ENCODE data around the gene WFDC8.

The WFDC8 gene

DNA sequence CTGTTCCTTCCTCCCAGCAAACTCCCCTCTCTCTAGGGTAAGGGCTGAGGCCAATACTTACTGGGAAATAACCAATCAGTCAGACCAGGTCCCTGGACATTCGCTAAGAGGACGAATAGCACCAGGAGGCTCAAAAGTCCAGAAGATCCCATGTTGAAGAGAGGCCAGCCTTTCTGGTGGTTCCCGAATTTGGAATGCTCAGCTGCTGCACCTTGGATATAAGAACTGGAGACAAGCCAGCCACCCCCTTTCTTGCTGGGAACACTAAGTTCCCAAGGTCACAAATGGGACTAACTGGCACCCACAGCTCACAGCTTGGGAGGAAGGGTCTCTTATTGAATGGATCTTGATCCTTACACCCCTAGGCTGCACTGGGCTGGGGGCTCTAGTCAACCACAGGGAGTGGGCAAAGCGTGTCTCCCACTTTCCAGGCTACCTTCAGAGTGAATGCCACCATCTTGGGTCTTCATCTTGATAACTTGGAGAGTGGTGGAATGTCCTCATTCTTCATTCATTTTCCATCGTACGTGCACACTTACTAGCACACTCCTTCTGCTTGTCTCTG, 31.8 kb downstream of the WFDC8 start, which contains the start of gene EPPIN:
Gene EPPIN, minus strand, starts transcription at position 196 of the 565 bp plus-strand sequence. Its CDS starts 44 bp downstream, at position 152.
- DNase-seq = no peak

DNA sequence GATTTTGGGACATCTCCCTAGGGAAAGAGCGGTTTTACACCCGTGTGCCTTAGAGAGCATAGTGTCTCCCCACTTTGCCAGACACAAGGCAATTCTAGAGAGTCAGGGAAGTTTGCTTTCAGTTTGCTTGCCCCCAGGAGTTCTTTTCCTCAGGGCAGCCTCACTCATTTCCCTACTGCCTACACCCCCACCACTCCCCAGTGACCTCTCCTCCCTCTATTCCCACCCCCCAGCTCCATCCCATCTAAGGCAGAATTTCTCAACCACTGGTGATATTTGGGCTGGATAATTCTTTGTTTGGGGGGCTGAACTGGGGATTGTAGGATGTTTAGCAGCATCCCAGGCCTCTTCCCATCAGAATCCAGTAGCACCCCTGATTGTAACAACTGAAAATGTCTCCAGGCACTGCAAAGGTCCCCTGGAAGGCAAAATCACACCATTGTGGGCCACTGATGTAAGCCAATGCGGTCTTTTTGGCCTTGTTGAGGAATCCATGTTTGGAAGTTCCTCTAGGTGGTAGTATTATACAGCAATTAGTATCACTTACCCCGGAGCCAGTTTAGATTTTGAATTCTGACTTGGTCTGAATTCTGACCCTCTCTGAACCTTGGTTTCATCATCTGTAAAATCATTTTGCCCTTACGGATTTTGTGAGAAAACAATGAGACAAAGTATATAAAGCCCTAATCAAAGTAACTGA, 33.2 kb downstream of the WFDC8 start:
- no peak for DNase-seq

DNA sequence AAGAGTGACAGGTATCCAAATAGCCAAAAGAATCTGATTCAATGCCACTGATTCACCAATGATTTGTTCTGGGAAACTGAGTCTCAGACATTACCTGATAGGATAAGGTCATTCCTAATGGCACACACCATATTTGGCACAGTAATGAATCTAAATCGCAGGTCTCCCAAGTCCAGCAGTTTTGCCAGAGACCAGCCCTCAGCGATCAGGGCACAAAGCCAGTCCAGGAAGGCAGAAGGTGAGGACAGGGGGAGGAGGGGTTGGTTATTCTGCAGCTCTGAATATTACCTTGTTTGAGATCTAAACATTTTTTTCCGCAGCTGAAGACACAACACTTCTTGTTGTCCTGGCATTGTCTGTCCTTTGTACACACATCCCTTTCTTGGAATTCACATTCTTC, 33.7 kb downstream of the WFDC8 start:
- no peak for DNase-seq

DNA sequence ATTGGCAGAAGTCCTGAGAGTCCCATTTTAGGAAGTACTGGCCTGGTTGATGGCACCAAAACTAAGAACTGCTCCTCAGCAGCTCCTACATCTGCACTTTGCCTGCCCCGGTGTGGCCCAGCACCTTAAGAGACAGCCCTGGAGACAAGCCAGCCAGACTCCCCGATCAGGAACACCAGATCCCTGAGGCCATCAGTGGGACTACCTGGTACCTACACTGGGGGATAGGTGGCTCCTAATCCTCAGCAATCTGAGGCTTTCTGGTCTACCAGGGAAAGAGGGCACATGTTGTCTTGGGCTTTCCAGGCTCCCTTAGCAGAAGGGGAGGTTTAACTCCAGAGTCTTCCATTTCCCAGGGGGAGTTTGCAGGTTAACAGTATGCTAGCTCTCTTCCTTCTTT, 39.7 kb downstream of the WFDC8 start, which contains the start of gene WFDC6:
Gene WFDC6, minus strand, starts transcription at position 101 of the 400 bp plus-strand sequence. Its CDS starts 75 bp downstream, at position 26.
- DNase-seq = no peak

DNA sequence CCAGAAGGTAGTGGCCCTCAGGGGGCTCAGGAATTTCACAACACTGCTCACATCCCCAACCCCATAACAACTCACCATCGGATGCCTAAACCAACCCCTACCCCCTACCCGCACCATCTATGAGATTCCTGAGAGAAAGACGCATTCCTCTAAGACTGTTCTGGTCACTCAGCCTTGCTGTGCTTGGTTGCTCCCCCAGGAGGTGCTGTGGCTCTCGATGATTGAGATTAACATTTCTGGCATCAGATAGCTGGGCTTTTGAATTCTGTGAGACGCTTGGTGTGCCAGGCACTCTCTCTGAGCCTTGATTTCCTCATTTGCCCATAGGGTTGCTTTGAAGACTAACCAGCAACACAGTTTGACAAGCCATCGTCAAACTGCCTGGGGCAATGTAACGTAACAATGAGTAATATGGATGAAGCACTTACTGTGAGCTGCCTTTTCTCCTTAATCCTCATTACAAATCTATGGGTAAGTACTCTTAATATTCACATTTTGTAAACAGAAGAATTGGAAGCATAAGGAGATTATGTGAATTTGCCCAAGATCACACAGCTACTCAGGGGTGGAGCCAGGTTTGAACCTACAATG, 40.8 kb downstream of the WFDC8 start:
- DNase-seq = no peak

DNA sequence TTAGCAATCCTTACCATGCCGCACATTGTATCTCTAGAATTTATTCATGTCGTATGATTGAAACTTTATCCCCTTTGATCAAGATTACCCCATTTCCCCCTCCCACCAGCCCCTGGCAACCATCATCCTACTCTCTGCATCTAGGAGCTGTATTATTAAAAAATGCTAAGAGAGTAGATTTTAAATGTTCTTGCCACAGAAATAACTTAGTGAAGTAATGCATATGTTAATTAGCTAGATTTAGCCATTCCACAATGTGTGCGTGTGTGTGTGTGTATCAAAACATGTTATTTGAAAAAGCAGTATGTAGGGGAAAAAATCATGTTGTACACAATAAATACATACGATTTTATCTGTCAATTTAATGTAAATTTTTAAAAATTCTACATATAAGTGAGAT, 51.8 kb downstream of the WFDC8 start:
- DNase-seq = no peak

DNA sequence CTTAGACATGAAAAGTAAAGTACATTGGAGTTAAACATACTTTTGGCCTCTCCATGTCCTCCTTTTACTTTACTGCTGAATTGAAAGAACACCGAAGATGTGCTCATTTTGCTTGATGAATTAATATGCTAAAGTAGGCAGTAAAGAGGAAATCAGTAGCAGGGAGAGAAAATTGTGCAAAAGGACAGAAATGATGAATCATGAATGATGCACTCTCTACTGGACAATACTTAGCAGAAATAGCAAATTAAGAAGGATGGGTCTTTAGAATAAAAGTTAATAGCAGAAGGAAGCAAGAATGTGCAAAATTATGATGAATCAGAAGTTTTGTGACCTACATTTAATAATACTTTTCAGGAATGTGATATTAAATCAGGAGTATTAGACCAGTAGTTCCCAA, 55.3 kb downstream of the WFDC8 start:
- no peak for DNase-seq

DNA sequence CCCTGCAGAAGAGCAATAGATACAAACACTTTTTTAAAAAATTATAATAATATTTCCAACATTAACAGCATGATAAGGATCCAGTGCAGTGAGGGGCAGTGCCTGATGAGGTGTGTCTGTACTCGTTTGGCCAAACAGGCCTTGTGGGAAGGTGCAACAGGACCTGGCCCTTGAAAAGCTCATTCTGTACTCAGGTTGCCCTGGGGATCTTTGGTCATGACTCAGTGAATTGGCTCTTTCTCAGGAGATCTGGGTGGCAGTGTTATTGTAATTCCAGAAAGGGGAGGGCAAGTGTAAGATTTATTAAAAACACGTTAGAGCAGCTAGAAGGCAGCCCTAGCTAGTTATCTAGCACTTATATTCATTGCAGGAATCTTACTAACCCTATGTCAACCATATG, 60.8 kb downstream of the WFDC8 start:
- no peak for DNase-seq

DNA sequence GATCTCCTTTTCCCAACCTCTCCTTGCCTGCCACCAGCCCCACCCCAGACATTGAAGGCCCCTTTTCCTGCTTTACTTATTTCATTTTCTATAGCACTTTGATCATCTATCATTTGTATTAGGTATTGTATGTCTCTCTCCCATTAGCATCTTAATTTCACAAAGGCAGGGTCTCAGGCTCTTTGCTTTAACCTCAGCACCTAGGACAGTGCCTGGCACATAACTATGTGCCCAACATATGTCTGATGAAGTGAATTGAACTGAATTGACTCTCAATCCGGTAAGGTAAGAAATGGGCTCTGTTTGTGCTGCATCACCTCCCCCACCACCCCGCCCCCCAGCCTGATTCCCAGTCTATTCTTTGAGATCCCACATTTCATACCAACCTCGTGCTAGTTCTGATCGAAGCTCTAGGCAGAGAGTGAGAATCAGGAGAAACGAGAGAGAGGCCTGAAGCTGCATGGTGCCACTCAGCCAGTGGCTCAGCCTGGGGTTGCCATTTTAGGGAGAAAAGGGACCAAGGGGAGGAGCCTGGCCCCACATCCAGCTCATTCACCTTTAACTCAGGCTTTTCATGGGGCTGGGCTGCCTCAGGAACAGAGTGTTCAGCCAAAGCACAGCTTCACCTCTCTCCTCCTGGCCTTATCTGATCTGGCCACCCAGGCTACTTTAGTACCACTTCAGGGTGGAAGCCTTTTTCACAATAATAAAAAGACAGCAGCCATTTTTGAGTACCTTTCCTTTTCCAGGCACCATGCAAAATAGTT, 63.8 kb downstream of the WFDC8 start, which contains the start of gene SPINT3:
Gene SPINT3, minus strand, starts transcription at position 476 of the 767 bp plus-strand sequence. Its CDS starts 14 bp downstream, at position 462.
- no peak for DNase-seq

DNA sequence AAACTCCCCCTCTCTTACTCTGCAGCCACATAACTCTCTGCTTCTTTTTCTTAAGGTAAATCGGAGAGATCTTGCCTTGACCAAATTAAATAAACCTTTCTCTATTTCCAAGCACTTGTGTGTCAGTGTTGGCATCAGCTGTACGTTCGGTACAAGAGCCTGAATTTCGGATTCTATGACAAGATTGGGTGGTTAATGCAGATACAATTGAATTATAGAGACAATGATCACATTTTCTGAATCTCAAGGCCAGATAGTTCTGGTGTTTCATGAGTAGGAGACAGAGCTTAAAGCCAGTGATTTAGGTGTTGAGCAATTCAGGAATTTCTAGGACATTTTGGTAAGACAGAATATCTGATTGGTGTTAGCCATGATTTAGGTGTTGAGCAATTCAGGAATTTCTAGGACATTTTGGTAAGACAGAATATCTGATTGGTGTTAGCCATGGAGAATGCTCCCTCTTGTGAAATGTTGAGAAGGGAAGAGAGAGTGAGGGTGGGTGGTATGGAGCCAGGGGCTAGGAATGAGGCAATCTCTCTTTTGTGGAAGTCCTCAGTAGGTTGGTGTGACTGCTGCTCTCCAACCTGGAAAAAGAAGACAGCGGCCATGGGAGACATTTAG, 68.7 kb downstream of the WFDC8 start:
- DNase-seq = no peak

DNA sequence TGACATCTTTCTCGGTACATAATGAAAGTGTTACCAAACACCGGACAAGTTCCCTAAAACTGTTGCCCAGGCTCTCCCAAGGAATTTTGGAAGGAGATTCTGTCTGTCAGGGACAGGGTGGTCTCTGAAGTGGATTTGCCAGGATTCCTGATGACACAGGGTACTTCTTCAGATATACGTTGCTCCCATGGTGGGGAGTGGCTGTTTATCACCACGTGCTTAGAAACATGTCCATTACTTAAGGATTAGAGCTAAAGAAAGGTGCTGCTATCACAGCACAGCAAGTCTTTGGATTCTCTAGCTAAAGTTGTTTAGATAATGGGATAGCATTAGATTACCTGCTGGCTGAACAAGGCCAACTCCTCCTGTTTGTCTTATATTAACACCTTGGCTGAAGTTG, 70.0 kb downstream of the WFDC8 start:
- no peak for DNase-seq

DNA sequence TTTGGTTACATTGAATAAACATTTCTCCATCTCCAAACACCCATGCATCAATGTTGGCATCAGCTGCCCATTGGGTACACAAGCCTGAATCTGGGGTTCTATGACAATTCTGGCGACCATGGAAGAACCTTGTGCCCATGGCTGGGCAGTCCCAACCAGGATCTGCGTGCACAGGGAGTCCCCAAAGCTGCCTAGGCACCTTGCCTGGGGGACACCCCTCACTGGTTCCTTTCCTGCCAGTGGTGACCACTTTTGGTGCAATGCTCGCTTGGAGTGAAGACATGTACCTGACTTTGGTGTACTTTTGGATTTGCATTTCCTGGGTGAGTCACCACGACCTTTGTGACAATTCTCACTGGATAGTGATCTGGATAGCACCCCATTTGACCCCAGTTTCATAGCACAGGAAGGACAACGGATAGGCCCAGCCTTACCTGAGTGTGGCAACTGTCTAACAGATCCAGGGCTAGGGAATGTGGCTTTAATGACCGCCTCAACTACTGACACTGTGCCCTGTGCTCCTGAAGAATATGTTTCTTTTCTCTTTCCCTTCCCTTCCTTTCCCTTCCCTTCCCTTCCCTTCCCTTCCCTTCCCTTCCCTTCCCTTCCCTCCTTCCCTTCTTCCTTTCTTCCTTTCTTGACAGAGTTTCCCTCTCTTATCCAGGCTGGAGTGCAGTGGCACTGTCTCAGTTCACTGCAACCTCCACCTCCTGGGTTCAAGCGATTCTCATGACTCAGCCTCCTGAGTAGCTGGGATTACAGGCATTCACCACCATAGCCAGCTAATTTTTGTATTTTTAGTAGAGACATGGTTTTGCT, 70.8 kb downstream of the WFDC8 start:
- no peak for DNase-seq

DNA sequence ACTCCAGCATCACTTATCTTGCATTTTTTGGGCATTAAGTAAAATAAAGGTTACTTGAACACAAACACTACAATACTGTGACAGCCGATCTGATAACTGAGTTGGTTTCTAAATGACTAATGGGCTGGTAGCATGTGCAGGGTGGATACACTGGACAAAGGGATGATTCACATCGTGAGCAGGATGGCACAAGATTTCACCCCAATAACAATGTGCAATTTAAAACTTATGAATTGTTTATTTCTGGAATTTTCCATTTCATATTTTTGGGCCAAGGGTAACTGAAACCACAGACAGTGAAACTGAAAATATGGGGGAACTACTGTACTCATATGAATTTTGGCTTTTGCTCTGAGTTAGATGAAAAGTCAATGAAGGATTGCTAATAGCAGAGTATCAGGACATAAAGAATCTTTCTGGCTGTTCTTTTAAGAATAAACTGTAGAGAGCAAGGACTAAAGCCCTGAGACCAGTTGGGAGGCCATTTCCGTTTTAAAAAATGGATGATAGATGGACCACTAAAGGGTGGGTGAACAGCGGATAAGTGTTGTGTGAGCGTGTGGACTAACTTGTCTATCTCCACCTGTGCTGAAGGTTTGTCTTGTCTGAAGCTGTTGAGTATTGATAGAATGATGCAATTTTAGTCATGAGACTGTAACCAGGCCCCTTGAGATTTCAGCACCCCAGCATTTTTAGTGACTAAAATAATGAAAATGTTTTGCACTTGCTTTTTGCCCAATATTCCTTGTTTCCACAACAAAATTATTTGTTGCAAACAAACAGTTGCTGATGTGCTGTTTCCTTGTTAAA, 71.9 kb downstream of the WFDC8 start:
- no peak for DNase-seq

DNA sequence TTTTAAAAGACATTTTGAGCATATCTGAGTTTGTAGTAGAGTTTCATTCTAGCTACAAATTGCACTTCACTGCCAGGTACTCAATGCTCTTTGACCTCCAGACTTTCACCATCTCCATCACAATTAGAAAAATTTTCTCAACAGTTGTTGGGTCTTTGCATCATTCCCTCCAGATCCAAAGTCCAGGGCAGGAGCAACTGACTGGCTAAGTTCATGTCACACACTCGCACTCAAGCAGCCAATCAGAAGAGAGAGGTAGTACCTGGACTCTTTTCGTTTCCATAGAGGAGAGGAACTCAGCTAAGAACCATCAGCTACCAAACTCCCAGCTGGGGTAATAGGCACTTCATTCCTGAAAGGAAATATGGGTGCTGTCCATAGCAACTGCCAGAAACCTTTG, 72.7 kb downstream of the WFDC8 start:
- DNase-seq = no peak

DNA sequence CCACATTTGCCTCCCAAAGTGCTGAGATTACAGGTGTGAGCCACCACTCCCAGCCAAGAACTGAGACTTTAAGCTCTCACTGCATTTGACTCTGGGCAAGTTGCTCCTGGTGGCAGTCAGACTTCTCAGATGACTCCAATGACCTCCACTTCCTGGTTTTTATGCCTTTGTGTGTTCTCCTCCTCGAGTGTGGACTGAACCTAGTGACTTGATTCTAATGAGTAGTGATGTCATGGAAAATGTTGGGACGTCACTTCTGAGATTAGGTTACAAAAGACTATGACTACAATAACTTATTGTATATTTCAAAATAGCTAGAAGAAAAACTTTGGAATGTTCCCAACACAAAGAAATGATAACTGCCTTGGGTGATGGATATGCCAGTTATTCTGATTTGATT, 75.7 kb downstream of the WFDC8 start:
- DNase-seq = no peak

DNA sequence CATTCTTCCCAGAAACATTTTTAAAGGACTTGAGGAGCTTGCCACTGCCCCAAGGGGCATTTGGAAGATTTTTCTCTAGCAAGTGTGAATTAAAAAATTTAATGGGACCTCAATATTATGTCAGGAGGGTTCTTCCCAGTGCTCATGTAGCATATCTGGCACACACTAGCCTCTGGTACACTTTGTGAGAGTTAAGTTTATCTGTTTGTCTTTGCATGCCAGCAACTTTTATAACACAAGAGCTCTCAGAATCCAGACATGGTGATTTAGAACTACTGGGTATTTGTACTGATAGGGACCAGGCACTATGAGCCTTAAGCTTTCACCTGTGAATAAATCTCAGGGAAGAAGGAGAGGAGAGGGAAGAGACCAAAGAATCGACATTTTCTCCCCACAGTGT, 76.5 kb downstream of the WFDC8 start:
- no peak for DNase-seq

All from NCI-H1694 treated with DMSO at 0.1 percent for 48 hours (cell line).